ENCODE measurements around the gene RPS14. TPM values are rescaled to one million over a fixed set of nuclear protein-coding genes. Genes with fewer than 3 reads are reported as not detected.

The RPS14 gene
- total and polyA plus RNA-seq, 8 donors: 1,164 to 2,138 (median 1,539) TPM

GRCh38 chr5:150434464-150434863, 15.1 kb downstream of the RPS14 start:
- FAIRE-seq (no peak), DNase-seq (no peak), ATAC-seq (no peak)
- intact Hi-C loops (cut with DNase I): loop anchor here in 1 of 3 donors (10.0 kb wide), 3 partner anchors 160 to 300 kb away; partner anchors contain the start of gene CDX1
- Histone ChIP-seq H3K27me3 (no peaks in the 10 kb centered on the region), H3K4me1 (no peaks in the 10 kb centered on the region), H3K9me3 (no peaks in the 10 kb centered on the region), H3K36me3 (no peaks in the 10 kb centered on the region), H3K27ac (no peak overlapping the region), H3K4me3 (no peak overlapping the region)
- TF ChIP-seq CTCF (IDR thresholded peaks at IDR 0.05): no peak
- 59 to 67% methylated on average over 6 of the region's 6 CpGs for WGBS, 2 donors

GRCh38 chr5:150431574-150431973, 18.0 kb downstream of the RPS14 start:
- Histone ChIP-seq H3K36me3 (no peaks in the 10 kb centered on the region), H3K9me3 (no peaks in the 10 kb centered on the region), H3K4me3 (no peak overlapping the region), H3K4me1 (no peaks in the 10 kb centered on the region), H3K27ac (no peak overlapping the region), H3K27me3 (no peaks in the 10 kb centered on the region)
- FAIRE-seq (no peak), ATAC-seq (no peak), DNase-seq (no peak)
- 64 to 66% methylated on average over 4 of the region's 4 CpGs for WGBS, 2 donors
- no peak for TF ChIP-seq CTCF (IDR thresholded peaks at IDR 0.05)
- intact Hi-C loops (cut with DNase I): loop anchor here in 1 of 3 donors (10.0 kb wide), 3 partner anchors 157 to 297 kb away; partner anchors contain the start of gene CDX1

GRCh38 chr5:150431048-150431447, 18.5 kb downstream of the RPS14 start:
- Histone ChIP-seq H3K27ac (no peak overlapping the region), H3K9me3 (no peaks in the 10 kb centered on the region), H3K36me3 (no peaks in the 10 kb centered on the region), H3K4me1 (no peaks in the 10 kb centered on the region), H3K27me3 (no peaks in the 10 kb centered on the region), H3K4me3 (no peak overlapping the region)
- 79 to 83% methylated on average over 18 of the region's 18 CpGs for whole genome bisulfite sequencing, 2 donors
- no peak for ATAC-seq
- no peak for TF ChIP-seq CTCF (IDR thresholded peaks at IDR 0.05)
- no peak for FAIRE-seq
- intact Hi-C loops (cut with DNase I): loop anchor here in 1 of 3 donors (10.0 kb wide), 3 partner anchors 156 to 296 kb away; partner anchors contain the start of gene CDX1
- no peak for DNase-seq

- Histone ChIP-seq H3K36me3 (no peaks in the 10 kb centered on the region), H3K4me1 (no peaks in the 10 kb centered on the region), H3K27ac (no peak overlapping the region), H3K4me3 (no peak overlapping the region), H3K9me3 (no peaks in the 10 kb centered on the region), H3K27me3 (no peaks in the 10 kb centered on the region)
- no peak for FAIRE-seq
- intact Hi-C loops (cut with DNase I): no loop called here
- 87 to 90% methylated on average over 5 of the region's 5 CpGs for WGBS, 2 donors
- TF ChIP-seq CTCF (IDR thresholded peaks at IDR 0.05): no peak
- no peak for ATAC-seq
- DNase-seq: no peak
Observed at GRCh38 chr5:150429410-150429873, 20.1 kb downstream of the RPS14 start.

- ATAC-seq (no peak), DNase-seq (no peak), FAIRE-seq (no peak)
- Histone ChIP-seq H3K36me3 (no peaks in the 10 kb centered on the region), H3K4me1 (no peaks in the 10 kb centered on the region), H3K27me3 (no peaks in the 10 kb centered on the region), H3K4me3 (no peak overlapping the region), H3K9me3 (no peaks in the 10 kb centered on the region), H3K27ac (no peak overlapping the region)
- intact Hi-C loops (cut with DNase I): no loop called here
- no peak for TF ChIP-seq CTCF (IDR thresholded peaks at IDR 0.05)
- WGBS, 2 donors: 89 to 96% methylated on average over 5 of the region's 5 CpGs
Observed at GRCh38 chr5:150428978-150429377, 20.6 kb downstream of the RPS14 start.

All from pancreas (tissue), 10 donors.